NCI-H2196 treated with DMSO at 0.1 percent for 48 hours (cell line): Measurements from ENCODE around the gene SHISA2.
A peak's percentile ranks its signal among the peaks of the same experiment; 100 is the strongest.
"Not testable (repeated sequence)": the region's sequence is repeated elsewhere in the genome, so short reads cannot be mapped to it uniquely, and the experiment has no call there.

Experiments
- DNase-seq: peaks from one replicate; lab custom pipeline; 2025; ENCODE audit not compliant: unreplicated experiment; lab: John Stamatoyannopoulos, UW

SHISA2 gene

DNA sequence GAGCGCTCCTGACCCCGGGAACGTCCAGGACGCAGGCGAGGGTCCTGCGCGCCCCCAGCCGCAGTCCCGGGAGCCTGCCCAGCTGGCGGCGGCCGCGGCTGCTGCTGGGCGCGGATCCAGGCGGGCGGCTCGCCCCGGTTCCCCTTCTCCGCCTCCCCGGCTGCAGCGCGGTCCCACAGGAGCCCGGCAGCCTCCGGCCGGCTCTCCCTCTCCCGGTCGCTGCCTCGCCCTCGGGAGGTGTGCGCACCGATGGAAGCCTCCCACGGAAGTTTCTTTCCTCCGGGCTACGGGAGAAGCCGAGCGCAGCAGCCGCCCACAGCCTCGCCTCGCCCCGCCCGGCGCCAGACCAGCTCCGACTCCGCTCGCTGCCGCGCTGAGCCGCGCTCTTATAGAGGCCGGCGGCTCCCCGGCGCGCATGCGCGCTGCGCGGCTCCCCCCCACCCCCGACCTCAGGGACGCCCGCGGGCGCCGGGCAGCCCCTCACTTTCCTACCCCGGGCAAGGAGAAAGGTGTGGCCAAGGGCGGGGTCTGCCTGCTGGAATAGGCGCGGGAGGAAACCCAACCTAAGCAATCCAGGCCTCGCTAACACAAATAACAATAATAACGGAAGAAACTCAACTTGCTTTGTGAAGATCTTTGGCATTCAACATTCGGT lies at the start of gene SHISA2:
Gene SHISA2, minus strand, starts transcription at position 360 of the 655 bp plus-strand sequence. CDS start 1,041 bp downstream, outside the sequence.
- peak; percentile 42 for DNase-seq

DNA sequence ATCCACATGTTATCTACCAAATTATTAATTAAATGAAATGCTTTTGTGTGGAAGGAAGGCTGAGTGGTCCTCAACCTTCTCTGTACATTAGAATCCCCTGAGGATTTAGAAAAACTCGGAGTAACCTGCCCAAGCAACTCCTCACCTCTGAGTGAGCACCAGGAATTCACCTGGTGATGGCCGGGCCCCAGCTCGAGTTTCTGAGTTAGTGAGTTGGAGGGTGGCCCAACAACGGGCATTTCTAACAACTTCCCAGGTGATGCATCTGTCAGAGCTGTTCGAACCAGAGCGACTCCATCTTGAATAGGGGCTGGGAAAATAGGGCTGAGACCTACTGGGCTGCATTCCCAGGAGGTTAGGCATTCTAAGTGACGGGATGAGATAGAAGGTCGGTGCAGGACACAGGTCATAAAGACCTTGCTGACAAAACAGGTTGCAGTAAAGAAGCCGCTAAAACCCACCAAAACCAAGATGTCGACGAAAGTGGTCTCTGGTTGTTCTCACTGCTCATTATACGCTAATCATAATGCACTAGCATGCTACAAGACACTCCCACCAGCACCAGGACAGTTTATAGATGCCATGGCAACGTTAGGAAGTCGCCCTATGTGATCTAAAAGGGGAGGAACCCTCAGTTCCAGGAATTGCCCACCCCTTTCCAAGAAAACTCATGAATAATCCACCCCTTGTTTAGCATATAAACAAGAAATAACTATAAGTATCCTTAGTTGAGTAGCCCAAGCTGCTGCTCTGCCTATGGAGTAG lies 44.2 kb upstream of the SHISA2 start:
- no peak for DNase-seq

DNA sequence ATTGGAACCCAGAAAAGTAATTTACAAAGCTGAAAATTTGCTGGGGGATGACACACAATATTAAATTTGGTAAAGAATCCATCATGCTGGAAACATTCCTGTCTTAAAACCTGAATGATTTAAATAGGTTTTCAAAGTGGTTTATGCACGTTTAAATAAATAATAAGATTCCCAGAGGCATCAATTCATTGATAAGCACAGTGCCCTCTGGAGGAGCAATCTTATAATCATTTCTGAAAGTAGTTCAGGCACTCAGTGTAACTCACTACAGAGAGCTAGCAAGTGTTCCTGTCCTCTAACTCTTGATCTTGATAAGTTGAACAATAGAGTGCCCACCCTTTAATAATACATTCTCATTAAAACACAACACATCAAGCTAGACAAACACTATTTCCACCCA lies 43.5 kb upstream of the SHISA2 start:
- no peak for DNase-seq

DNA sequence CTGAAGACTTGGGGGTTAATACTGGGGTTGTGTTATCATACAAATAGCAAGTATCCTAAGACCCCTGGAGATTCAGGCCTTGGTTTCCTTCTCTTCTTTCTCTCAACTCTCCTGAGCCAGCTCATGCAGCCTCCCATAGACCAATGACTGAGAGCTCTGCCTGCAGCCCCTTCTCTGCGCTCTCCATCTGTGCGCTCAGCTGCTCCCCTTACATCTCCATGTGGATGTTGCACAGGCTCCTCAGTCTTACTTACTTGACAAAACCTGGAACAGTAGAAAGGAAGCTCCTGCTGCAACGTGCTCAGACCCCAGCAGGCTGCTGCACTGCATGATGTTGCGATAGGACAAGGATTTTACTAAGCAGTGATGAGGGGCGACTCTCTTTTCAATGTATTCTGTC lies 25.0 kb upstream of the SHISA2 start:
- not testable (repeated sequence) for DNase-seq

DNA sequence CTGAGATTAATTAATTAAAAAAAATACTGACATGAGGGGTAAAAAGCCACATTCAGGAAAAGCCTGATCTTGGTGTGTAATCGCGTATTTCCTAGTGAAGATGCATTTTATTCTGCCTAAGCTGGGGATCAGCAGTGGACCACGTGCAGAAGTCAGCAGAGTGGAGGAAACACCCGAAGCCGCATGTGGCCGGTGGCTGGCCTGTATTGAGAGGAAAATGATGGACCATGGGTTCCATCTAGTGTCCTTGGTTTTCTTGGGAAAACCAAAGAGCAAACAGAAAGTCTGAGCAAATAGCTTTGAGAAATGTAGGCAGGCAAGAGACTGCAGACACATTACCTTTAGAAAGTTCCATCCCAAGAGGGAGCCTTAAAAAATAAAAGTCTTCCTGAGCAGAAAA lies 23.7 kb upstream of the SHISA2 start:
- DNase-seq = no peak

DNA sequence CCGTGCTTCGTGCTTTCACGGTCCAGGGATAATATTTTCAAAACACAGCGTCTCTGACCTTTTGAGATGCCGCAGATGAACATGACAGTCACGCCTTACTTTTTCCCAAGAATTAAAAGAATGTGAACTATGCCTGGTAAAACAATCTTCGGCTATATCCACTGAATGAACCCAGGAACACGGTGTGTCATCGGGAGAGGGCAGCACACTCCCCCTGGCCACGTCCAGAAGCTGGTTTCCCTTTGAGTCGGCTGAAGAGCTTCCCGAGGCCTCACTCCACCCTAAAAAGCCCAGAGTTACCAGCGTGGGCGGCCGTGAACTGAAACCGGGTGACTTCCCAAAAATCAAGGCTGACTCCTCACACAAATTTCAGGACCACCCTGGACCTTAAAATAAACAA lies 22.9 kb upstream of the SHISA2 start:
- DNase-seq = no peak

DNA sequence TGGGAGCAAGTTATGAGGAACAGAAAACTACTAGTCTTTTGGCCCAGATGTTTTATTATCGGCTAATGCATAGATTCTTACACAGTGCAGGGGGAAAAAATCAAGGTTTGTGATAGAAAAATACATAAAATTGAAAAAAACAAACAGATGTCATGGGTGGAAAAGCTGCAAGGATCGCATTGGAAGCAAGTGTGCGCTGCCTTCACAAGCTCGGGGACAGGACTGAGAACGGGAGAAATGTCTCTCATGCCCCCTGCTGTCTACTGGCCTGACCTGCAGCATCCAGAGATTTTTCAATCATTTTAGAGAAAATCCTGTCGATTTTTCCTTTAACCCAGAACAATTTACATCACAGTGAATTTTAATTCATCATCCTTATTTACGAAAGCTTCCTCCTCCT lies 20.5 kb upstream of the SHISA2 start:
- not testable (repeated sequence) for DNase-seq

DNA sequence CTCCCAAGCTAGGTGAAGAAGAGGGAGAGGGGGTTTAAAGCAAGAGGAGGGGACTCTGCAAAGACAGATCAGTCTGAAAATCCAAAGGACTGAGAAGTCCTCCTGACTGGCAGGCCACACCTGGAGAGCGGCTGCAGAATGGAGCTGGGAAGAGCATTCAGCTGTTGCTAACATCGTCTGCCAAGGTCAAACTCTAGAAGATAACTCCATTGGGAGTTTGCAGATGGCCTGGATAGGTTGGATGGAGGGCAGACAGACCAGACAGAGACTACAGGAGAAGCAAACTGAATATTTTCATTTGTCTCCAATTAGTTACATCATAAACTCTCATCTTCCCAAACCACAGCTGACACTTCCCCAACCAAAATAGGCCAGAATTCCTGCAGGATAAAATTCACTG lies 19.9 kb upstream of the SHISA2 start:
- DNase-seq = no peak

DNA sequence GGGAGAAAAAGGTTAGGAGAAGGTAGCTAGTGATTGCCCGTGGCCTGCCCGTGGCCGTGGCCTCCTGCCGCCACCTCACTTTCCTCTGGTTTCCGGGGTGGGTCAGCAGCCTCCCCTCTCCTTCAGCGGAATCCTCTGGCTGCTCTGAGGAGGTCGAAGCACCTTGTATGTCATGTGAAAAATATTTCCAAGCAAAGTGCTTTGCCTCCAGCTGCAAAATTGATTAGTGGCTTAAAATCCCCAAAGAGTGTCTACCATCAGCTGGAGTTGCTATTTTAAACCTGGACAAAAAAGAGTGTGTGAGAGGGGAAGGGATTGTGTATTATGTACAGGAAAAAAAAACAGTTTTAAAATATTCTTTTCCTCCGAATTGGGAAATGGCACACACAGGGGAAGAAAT lies 17.8 kb upstream of the SHISA2 start:
- not testable (repeated sequence) for DNase-seq

DNA sequence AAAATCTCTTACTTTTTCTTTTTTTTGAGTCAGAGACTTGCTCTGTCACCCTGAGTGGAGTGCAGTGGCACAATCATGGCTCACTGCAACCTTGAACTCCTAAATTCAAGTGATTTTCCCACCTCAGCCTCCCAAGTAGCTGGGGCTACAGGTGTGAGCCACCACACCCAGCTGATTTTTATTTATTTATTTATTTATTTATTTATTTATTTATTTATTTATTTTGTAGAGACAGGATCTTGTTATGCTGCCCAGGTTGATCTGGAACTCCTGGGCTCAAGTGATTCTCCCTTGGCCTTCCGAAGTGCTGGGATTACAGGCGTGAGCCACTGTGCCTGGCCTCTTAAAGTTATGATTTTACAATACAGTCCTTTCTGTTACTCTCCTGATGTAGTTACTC lies 16.6 kb upstream of the SHISA2 start:
- not testable (repeated sequence) for DNase-seq

DNA sequence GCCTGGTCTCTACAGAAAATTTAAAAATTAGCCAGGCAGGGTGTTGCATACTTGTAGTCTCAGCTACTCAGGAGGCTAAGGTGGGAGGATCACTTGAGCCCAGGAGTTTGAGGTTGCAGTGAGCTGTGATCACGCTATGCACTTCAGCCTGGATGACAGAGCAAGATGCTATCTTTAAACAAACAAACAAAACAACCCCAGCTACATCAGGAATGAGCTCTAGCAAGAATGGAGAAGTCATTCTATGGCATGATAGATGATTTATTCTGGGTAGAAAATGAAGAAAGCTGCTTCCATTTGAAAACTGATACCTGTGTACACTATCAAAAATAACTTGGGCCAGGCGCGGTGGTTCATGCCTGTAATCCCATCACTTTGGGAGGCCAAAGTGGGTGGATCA lies 15.8 kb upstream of the SHISA2 start:
- DNase-seq = no peak

DNA sequence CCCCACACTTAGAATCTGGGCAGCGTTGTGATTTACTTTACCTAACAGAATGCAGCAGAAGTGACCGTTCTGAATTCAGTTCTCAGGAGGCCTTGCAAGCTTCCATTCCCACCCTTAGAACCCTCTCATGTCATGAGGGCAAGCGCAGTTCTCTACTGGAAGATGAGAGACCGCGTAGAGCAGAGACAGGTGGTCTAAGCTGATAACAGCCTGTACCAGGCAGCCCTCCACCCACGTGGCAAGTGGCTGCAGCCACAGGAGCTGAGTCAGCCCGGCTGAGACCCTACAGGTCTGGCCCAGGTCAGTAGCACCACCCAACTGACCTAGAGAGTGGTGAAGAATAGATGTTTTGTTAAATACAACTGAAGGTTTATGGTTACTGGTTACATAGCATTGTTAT lies 14.7 kb upstream of the SHISA2 start:
- not testable (repeated sequence) for DNase-seq

DNA sequence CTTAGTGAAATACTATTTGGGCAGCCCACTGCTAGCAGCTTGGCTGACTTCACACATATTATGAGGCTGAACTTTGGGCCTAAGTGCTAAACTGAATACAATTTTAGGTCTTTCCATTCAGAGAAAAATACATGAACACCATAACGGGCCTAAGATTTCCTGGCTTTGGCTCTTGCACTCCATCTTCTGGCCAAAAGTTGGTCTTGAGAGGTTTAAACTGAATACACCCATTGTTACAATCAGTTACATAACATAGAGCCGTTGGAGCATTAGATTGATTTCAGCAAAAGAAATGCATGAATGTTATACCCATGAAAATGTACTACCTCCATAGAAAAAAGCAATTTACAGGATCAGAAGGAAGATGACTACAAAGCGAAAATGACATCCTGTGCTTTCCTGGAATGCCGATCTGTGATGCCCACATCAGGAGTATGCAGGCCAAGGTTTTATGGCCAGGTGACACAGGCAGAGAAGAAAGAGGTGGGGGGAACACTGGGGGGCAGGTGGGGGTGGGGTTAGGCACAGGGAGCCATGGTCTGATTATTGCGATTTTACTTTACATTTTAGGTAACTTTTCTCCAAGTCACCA lies 11.1 kb upstream of the SHISA2 start:
- DNase-seq = peak; percentile 1

DNA sequence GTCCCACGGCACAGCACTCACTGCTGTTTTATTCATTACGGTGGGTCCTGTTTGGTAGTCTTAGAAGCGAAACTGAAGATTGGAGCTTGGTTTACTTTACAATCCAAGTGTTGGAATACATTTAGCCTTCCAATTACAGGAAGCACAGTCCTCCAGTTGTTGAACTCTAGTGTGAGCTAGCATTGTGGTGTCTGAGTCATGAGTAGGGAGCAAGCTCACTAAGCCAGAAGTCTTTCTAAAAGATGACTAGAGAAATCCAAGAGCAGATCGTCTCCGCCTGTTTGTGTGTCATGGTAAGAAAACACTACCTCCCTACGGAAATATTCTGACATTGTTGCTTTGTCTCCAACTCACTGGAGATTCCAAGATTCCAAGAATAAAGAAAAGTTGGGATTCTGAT lies 10.1 kb upstream of the SHISA2 start:
- DNase-seq = no peak

DNA sequence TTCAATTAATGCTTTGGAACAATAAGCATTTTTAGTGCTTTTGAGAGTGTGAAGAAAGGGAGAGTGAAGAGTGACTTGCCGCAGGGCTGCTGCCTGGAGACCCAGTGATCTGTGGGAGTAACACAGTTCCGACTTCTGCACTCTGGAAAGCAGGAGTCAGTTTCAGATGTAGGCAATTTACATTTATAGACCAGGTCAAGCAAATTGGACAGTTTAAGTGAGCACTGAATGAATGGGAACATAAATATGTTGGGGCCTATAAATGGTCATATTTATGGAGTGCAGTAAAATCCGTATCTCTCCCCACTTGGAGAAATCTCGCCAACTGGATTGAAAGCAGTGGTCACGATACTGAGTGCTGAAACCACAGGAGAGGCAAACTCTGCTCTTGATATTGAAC lies 9.4 kb upstream of the SHISA2 start:
- DNase-seq = no peak

DNA sequence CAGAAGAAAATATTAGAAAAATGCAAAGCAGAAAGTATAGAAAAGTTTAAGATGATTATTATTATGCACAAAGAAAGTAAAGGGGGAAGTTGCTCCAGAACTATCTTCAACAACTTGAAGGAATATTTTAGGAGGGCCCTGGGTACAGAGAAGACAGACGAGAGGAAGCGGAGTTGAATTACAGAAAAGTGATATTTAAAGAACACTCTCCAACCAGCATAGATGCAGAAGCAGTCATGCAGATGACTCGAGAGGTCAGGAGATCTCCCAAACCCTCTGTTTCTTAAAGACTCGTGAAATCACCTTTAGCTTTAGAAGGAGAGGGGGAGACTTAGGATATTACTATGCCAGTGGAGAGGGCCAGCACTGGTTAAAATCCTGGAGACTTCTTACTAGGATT lies 8.5 kb upstream of the SHISA2 start:
- no peak for DNase-seq

DNA sequence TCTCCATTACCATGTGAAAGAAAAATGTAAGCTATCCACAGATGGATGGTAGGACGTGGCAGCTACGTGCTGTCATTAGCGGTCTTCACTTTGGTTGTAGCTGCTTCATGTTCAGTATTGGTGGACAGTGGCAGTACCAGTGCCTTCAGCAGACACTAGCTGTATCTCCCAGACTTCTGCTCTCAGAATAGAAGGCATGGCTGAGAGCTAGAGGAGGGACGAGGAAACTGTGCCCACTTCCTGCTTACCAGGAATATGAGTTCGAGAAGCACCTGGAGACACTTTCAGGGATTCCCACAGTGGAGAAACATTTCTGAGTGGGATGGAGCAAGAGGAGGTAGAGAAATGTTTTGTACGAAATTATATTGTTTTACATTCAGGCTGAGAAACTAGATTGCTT lies 6.9 kb upstream of the SHISA2 start:
- no peak for DNase-seq

DNA sequence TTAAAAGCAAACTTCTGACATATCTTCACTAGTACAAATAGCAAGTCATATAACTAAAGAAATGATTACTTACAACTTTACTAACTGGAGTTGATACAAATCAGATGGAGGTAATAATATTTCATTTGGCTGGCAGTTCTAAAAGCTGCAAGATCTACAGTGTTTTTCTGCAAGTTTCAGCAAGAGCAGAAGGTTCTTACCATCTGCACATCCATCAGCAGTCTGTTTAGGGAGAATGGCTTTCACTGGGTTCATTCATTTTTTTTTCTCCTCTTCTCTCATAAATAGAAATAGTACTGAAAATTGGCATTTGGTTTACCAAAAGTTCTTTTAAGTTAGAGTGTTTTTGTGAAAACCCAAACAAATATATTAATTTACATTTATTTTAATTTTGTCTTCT lies 3.1 kb upstream of the SHISA2 start:
- no peak for DNase-seq

DNA sequence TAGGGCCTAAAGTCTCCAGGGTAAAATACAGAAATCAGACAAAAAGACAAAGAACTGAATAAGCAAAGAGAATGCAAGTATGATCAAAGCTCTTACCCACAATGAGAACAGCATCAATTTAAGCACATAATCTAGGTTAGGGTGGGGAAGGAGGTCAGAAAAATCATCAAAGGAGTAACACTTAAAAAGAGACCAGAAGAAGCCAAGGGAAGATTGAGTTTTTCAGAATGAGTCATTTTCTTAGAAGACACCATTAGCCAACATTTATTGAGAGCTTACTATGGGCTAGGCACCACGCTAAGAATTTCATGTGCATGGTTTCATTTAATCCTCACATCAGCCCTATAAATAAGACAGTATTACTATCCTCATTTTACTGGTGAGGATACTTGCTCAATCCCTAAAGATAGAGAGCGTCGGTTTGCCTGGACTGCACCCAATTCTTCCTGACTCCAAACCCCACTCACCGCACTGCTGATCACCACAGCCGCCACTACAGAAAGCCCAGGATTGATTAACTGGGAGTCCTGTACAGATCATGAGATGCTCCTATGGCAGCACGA lies 1.7 kb upstream of the SHISA2 start:
- DNase-seq = no peak

DNA sequence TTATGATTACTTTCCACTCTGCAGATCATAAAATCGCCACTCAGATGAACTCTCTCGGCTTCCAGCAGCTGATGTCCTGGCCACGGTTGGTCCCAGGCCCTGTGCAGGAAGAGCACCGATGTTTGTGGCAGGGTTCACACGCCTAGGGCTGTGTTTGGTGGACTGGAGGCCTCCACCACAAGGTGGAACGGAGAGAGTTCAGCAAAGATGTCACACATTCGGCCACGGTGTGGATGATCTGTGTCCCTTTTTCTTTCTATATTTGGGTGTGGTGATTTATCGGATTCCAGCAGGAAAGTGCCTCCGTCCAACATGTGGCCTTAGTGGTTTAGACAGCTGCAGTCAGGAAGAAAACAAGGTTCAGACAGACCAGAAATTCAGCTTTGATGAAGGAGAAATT lies 521 bp upstream of the SHISA2 start:
- no peak for DNase-seq

DNA sequence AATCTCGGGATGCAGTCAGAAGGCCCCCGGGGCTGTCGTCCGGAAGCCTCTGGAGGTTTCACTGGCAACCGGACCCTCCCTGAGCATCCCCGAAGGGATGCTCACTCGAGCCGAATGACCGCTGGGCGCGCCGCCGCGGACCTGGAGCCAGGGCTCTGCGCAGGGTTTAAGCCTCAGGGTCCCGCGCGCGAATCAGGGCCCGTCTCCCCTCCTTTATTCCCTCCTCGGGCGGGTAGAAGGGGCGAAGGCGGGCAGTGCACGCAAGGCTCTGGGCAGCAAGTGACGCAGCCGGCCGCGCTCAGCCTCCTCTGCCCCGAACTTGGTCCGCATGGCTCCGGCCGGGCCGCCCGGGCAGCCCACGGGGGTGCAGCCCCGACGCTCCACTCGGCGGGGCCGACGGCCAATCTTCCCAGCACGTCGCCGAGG lies 572 bp downstream of the SHISA2 start:
- DNase-seq = no peak
